ENCODE measurements around the gene TICRR. TPM values are rescaled to one million over a fixed set of nuclear protein-coding genes. Genes with fewer than 3 reads are reported as not detected.

The TICRR gene
- total and polyA plus RNA-seq, 4 donors: under 0.01 to 7.3 (median 0.15) TPM

GRCh38 chr15:89539027-89539426 is 36.2 kb upstream of the TICRR start:
- Histone ChIP-seq H3K9ac (ENCODE audit: low read depth in 1 of 2, low read length in 2 of 2) (no peak overlapping the region), H3K9me3 (ENCODE audit: control insufficient read depth in 4 of 4, low read length in 3 of 4) (peaks cover 0 to 4% (median 0%) of the 10 kb centered on the region in 4 donors), H3K27me3 (ENCODE audit: control insufficient read depth in 4 of 4, insufficient read depth in 4 of 4, low read length in 3 of 4) (no peaks in the 10 kb centered on the region), H3K4me1 (ENCODE audit: control insufficient read depth in 4 of 4, insufficient read depth in 4 of 4, low read length in 3 of 4) (no peaks in the 10 kb centered on the region), H3K27ac (ENCODE audit: low read depth in 1 of 2, low read length in 2 of 2) (no peak overlapping the region), H3K4me3 (ENCODE audit: low read depth in 1 of 3, low read length in 3 of 3) (no peak overlapping the region), H3K36me3 (ENCODE audit: control insufficient read depth in 4 of 4, insufficient read depth in 3 of 4, low read depth in 1 of 4, low read length in 3 of 4) (no peaks in the 10 kb centered on the region)
- TF ChIP-seq ZBTB33 (IDR thresholded peaks at IDR 0.05) (no peak), RAD21 (IDR thresholded peaks at IDR 0.05) (no peak)
- no peak for DNase-seq (ENCODE audit: low spot score)
- WGBS: 69% methylated on average over 2 of the region's 2 CpGs

GRCh38 chr15:89542369-89542768 is 32.9 kb upstream of the TICRR start:
- Histone ChIP-seq H3K9ac (ENCODE audit: low read depth in 1 of 2, low read length in 2 of 2) (no peak overlapping the region), H3K27me3 (ENCODE audit: control insufficient read depth in 4 of 4, insufficient read depth in 4 of 4, low read length in 3 of 4) (no peaks in the 10 kb centered on the region), H3K9me3 (ENCODE audit: control insufficient read depth in 4 of 4, low read length in 3 of 4) (peaks cover 0 to 3% (median 0%) of the 10 kb centered on the region in 4 donors), H3K27ac (ENCODE audit: low read depth in 1 of 2, low read length in 2 of 2) (no peak overlapping the region), H3K4me3 (ENCODE audit: low read depth in 1 of 3, low read length in 3 of 3) (no peak overlapping the region), H3K4me1 (ENCODE audit: control insufficient read depth in 4 of 4, insufficient read depth in 4 of 4, low read length in 3 of 4) (no peaks in the 10 kb centered on the region), H3K36me3 (ENCODE audit: control insufficient read depth in 4 of 4, insufficient read depth in 3 of 4, low read depth in 1 of 4, low read length in 3 of 4) (no peaks in the 10 kb centered on the region)
- no peak for DNase-seq (ENCODE audit: low spot score)
- 71% methylated on average over 3 of the region's 3 CpGs for WGBS
- TF ChIP-seq ZBTB33 (IDR thresholded peaks at IDR 0.05): no peak
- no peak for TF ChIP-seq MAX (IDR thresholded peaks at IDR 0.05)
- TF ChIP-seq EGR1 (IDR thresholded peaks at IDR 0.05; ENCODE audit: low read depth in 2 of 2): no peak
- TF ChIP-seq RXRA (IDR thresholded peaks at IDR 0.05): no peak
- TF ChIP-seq HNF4G (IDR thresholded peaks at IDR 0.05): no peak
- no peak for TF ChIP-seq FOXA2 (IDR thresholded peaks at IDR 0.05)
- TF ChIP-seq YY1 (IDR thresholded peaks at IDR 0.05): no peak
- TF ChIP-seq JUND (IDR thresholded peaks at IDR 0.05): no peak
- TF ChIP-seq CTCF (IDR thresholded peaks at IDR 0.05; ENCODE audit: low read depth, low read length, missing input control): no peak
- TF ChIP-seq NR2F2 (IDR thresholded peaks at IDR 0.05): no peak
- no peak for TF ChIP-seq TAF1 (conservative IDR thresholded peaks at IDR 0.05)
- TF ChIP-seq FOXA1 (IDR thresholded peaks at IDR 0.05): no peak
- TF ChIP-seq ATF3 (IDR thresholded peaks at IDR 0.05): no peak
- no peak for TF ChIP-seq RAD21 (IDR thresholded peaks at IDR 0.05)
- no peak for TF ChIP-seq GABPA (IDR thresholded peaks at IDR 0.05 in 1 of 2, conservative IDR thresholded peaks at IDR 0.05 in 1 of 2)
- no peak for TF ChIP-seq SP1 (IDR thresholded peaks at IDR 0.05)
- no peak for TF ChIP-seq HNF4A (conservative IDR thresholded peaks at IDR 0.05)

Measured in liver (tissue), 9 donors.